ENCODE measurements around the gene YWHAE. TPM values are rescaled to one million over a fixed set of nuclear protein-coding genes. Genes with fewer than 3 reads are reported as not detected.

The YWHAE gene
- total and polyA plus RNA-seq, 9 donors, result 288 to 589 (median 452) TPM

DNA sequence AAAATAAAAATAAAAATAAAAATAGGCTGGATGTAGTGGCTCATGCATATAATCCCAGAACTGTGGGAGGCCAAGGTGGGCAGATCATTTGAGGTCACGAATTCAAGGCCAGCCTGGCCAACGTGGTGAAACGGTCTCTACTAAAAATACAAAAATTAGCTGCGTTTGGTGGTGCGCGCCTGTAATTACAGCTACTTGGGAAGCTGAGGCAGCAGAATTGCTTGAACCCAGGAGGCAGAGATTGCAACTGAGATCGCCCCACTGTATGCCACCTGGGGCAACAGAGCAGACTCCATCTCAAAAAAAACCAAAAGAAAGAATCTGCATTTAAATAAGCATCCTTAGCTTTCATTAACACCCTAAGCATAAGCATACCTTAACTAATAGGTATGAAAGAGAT, 33.8 kb downstream of the YWHAE start:
- WGBS, 3 donors, result 58 to 68% (median 62%) methylated on average over 7 of the region's 7 CpGs
- Histone ChIP-seq H3K9me3 (no peaks in the 10 kb centered on the region), H3K36me3 (no peaks in the 10 kb centered on the region), H3K4me3 (no peak overlapping the region), H3K4me1 (ENCODE audit: insufficient read depth) (peaks cover 19% of the 10 kb centered on the region), H3K27ac (no peak overlapping the region), H3K27me3 (no peaks in the 10 kb centered on the region)
- intact Hi-C loops (cut with DNase I), result loop anchor here (5.0 to 10.0 kb wide), 4 partner anchors 86 to 151 kb away; partner anchors contain the start of genes INPP5K (in 2 of the 4) and CRK (in 1 of the 4)
- DNase-seq, result no peak
- TF ChIP-seq, protein P1, sequence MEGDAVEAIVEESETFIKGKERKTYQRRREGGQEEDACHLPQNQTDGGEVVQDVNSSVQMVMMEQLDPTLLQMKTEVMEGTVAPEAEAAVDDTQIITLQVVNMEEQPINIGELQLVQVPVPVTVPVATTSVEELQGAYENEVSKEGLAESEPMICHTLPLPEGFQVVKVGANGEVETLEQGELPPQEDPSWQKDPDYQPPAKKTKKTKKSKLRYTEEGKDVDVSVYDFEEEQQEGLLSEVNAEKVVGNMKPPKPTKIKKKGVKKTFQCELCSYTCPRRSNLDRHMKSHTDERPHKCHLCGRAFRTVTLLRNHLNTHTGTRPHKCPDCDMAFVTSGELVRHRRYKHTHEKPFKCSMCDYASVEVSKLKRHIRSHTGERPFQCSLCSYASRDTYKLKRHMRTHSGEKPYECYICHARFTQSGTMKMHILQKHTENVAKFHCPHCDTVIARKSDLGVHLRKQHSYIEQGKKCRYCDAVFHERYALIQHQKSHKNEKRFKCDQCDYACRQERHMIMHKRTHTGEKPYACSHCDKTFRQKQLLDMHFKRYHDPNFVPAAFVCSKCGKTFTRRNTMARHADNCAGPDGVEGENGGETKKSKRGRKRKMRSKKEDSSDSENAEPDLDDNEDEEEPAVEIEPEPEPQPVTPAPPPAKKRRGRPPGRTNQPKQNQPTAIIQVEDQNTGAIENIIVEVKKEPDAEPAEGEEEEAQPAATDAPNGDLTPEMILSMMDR (IDR thresholded peaks at IDR 0.05), result no peak
- no peak for TF ChIP-seq POLR2A (IDR thresholded peaks at IDR 0.05)
- no peak for TF ChIP-seq EP300 (IDR thresholded peaks at IDR 0.05)

DNA sequence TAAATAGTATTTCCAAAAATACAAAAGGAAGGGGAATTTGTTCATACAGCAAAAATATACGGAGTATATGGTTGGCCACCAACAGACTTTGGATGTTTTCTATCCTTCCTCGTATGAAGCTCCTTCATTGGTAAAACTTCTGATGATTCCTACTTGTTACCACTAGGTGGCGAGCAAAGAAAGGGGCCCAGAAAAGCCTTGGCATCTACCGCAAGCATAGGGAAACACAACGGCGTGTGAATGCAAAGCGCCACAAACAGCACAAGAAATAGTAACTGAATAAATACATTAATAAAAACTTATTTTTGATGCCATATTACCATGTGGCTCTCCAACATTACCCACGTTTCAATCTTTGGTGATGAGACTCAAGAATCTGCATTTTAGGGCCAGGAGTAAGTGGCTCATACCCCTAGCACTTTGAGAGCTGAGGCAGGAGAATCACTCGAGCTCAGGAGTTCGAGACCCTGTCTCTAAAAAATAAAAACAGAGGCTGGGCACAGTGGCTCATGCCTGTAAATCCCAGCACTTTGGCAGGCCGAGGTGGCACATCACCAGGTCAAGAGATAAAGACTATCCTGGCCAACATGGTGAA, 34.5 kb downstream of the YWHAE start:
- Histone ChIP-seq H3K4me3 (no peak overlapping the region), H3K36me3 (no peaks in the 10 kb centered on the region), H3K27ac (no peak overlapping the region), H3K27me3 (no peaks in the 10 kb centered on the region), H3K4me1 (ENCODE audit: insufficient read depth) (peaks cover 18% of the 10 kb centered on the region), H3K9me3 (no peaks in the 10 kb centered on the region)
- intact Hi-C loops (cut with DNase I), result loop anchor here (2.0 to 10.0 kb wide), 5 partner anchors 87 to 152 kb away; partner anchors contain the start of genes INPP5K (in 3 of the 4) and CRK (in 1 of the 4)
- TF ChIP-seq, protein P1 (IDR thresholded peaks at IDR 0.05), result peak; percentile 61 to 87 (median 86)
- no peak for TF ChIP-seq POLR2A (IDR thresholded peaks at IDR 0.05)
- 6 to 10% (median 8%) methylated on average over 11 of the region's 11 CpGs for WGBS, 3 donors
- peak in 4 of 5 donors; percentile 31 to 64 (median 46) for DNase-seq

DNA sequence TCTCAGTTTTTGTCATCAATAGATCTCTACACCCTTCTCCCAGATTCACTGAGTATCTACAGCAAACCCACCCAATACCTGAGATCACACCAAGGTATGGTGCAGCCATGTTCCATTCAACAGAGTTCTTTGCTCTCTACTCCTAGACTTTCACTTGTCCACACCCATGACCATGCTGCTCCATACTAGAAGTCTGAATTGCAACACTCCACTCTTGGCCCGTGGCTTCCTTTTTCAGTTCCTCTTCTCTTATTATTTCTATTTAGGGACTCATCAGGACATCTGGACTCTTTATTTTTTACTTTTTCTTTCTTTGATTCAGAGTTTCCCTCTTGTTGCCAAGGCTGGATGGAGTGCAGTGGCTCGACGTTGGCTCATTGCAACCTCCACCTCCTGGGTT, 37.1 kb downstream of the YWHAE start:
- no peak for DNase-seq
- Histone ChIP-seq H3K4me3 (no peak overlapping the region), H3K9me3 (no peaks in the 10 kb centered on the region), H3K4me1 (ENCODE audit: insufficient read depth) (peaks cover 13% of the 10 kb centered on the region), H3K36me3 (no peaks in the 10 kb centered on the region), H3K27me3 (no peaks in the 10 kb centered on the region), H3K27ac (no peak overlapping the region)
- intact Hi-C loops (cut with DNase I), result loop anchor here in 2 of 4 donors (10.0 kb wide), 2 partner anchors 92 to 152 kb away; partner anchors contain the start of genes CRK (in 1 of the 2) and INPP5K (in 1 of the 2)
- WGBS, 3 donors, result 25 to 32% (median 31%) methylated on average over 3 of the region's 3 CpGs
- TF ChIP-seq, protein P1 (IDR thresholded peaks at IDR 0.05), result no peak
- TF ChIP-seq POLR2A (IDR thresholded peaks at IDR 0.05) (no peak), EP300 (IDR thresholded peaks at IDR 0.05) (no peak)

DNA sequence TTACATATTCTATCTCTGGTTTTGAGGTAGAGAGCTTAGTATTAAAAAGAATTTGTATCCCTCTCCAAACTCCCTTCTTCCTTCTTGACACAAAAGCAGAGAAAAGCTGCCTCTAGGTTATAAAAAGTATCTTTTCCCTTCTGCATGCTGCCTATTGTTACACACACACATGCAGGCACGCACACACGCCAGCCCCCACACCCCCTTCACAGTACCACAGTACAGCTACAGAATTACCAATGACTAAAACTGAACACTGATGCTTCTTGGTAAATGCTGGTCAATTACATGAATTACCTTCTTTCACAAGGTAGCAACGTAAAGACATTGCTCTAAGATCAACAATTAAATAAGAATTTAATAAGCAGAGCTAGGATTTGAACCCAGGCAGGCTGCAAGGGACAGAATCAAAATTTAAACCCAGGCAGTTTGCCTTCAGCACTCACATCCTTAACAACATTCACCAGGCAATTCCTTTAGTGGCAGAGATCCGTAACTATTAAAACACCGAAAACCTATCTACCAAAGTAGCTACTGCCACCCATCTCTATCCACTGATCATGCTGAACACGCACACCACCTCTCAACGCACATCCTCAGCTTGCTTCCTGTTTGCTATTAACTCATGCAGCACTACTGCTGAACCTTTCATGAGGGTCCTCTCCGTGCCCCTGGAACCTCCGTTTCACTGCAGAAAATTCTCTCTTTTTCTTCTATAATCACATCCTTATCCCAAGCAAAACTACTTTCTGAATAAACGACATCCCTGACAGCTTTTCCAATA, 37.8 kb downstream of the YWHAE start:
- H3K4me1 ChIP-seq (ENCODE audit: insufficient read depth), result peaks cover 13% of the 10 kb centered on the region
- intact Hi-C loops (cut with DNase I), result loop anchor here in 2 of 4 donors (10.0 kb wide), 2 partner anchors 93 to 153 kb away; partner anchors contain the start of genes CRK (in 1 of the 2) and INPP5K (in 1 of the 2)

More for the DNA sequence above, 37.8 kb downstream of the YWHAE start:
- H3K36me3 ChIP-seq, result no peaks in the 10 kb centered on the region
- H3K4me3 ChIP-seq, result no peak overlapping the region
- no peaks in the 10 kb centered on the region for H3K27me3 ChIP-seq
- no peaks in the 10 kb centered on the region for H3K9me3 ChIP-seq
- no peak for TF ChIP-seq POLR2A (IDR thresholded peaks at IDR 0.05)
- no peak for TF ChIP-seq EP300 (IDR thresholded peaks at IDR 0.05)
- TF ChIP-seq, protein P1 (IDR thresholded peaks at IDR 0.05), result no peak
- WGBS, 3 donors, result 29 to 36% (median 33%) methylated on average over 10 of the region's 10 CpGs
- H3K27ac ChIP-seq, result no peak overlapping the region
- DNase-seq, result no peak

All from ovary (tissue), 9 donors.